GM19395 (cell line): ENCODE measurements around the gene ZDHHC11.
"Not testable (repeated sequence)": the region's sequence is repeated elsewhere in the genome, so short reads cannot be mapped to it uniquely, and the experiment has no call there.

ENCODE experiments used
- ATAC-seq: cut with Tn5 transposase; IDR thresholded peaks from one replicate; pipeline ENCODE4 v1.9.1; 2021; ENCODE audit warnings: mild to moderate bottlenecking, moderate library complexity; ENCODE audit not compliant: unreplicated experiment

ZDHHC11 gene

DNA sequence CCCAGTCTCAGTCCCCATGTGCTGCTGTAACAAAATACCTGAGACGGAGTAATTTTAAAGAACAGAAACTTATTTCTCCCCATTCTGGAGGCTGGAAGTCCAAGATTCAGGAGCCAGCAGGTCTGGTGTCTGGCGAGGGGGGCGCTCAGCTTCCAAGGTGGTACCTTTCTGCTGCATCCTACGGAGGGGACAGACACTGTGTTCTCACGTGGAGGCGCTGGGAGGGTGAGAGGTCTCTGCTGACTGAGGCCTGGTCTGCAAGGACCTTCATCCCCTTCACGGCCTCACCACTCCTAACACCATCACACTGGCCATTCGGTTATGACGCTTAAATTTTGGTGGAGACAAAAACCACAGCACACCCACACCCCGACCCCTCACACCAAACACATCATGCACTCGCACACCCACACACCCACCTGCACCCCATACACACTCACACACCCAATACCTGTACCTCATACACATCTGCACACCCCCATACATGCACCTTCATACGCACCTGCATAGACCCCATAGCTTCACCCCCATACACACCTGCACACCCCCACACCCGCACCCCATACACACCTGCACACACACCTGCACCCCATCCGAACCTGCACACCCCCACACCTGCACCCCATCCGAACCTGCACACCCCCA is 9.8 kb upstream of the ZDHHC11 start:
- ATAC-seq, result no peak

- ATAC-seq, result no peak
These were observed 9.1 kb upstream of the ZDHHC11 start for GRCh38 chr5:859798-860296.

GRCh38 chr5:859391-859790 is 8.6 kb upstream of the ZDHHC11 start:
- ATAC-seq, result no peak

GRCh38 chr5:858726-859125 is 7.9 kb upstream of the ZDHHC11 start:
- no peak for ATAC-seq

DNA sequence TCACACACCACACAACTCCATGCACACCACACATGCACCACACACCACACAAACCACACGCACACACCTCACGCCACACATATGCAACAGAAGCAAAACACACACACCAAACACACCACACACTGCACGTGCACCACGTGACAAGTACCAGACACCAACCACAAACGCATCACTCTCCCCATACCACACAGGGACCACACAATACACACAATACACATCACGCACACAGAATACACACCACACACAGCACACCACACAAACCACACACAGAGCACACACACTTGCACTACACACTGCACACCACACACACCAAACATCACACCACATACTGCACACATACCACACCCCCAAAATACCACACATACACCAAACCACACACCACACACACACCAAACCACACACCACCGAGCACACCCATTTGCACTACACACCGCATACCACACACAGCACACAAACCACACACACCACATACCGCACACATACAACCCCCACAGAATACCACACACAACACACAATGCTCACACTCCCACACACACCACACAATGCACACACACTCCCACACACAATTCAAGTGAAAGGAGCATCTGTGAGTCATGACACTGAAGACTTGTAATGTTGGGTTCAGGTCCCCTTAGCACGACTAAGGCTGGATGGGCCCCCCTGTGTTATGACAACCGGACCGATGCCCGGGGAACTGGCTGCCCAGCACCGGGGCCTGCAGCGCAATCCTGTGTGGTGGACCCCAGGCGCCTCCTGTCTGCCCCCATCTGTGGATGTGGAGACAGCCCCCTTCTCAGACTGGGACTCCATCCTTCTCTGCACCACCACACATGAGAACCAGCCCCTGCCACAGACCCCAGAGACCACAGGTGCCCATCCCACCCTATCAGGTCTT is 6.0 kb upstream of the ZDHHC11 start:
- ATAC-seq, result no peak

GRCh38 chr5:855771-856530 is 5.2 kb upstream of the ZDHHC11 start:
- no peak for ATAC-seq

GRCh38 chr5:854966-855743 is 4.4 kb upstream of the ZDHHC11 start:
- no peak for ATAC-seq

GRCh38 chr5:854217-854616 is 3.4 kb upstream of the ZDHHC11 start:
- no peak for ATAC-seq

- not testable (repeated sequence) for ATAC-seq
These were observed 2.8 kb upstream of the ZDHHC11 start for GRCh38 chr5:853416-854090.

GRCh38 chr5:852431-853401 is 1.9 kb upstream of the ZDHHC11 start:
- no peak for ATAC-seq

- ATAC-seq, result no peak
These were observed 1.2 kb upstream of the ZDHHC11 start for GRCh38 chr5:852018-852417.

- ATAC-seq, result no peak
These were observed 767 bp upstream of the ZDHHC11 start for GRCh38 chr5:851553-851952.

- no peak for ATAC-seq
These were observed 290 bp upstream of the ZDHHC11 start for GRCh38 chr5:851076-851475.

DNA sequence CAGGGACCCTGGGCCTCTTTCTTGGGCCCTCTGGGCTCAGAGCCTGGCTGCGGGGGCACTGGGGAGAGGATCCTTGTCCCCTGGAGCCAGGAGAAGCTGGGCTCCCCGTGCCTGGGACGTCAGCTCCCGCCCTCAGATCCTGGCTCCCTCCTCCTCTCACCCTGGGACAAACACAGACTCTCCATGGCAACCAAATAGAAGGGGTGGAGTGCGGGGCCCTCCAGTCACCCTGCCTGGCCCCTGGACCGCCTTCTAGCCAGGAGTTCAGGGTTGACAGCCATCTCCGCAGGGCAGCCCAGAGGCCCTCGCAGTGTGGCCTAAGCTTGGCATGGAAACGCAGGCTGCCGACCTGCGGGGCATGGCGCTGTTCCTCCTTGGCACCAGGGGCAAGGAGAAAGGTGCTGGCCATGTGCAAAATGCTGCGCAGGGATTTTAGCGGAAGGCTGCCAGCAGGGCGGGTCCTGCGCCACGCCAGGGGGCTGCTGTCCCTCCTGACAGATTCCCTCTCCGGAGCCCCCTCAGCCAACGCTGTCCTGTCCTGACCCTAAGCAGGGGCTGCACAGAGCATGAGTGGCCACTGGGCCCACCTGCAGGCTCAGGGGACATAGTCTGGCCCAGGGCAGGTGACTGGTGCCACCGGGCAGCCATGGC is 1.0 kb downstream of the ZDHHC11 start:
- no peak for ATAC-seq

- no peak for ATAC-seq
These were observed 2.1 kb downstream of the ZDHHC11 start for GRCh38 chr5:848671-849111.

GRCh38 chr5:847736-848135 is 3.0 kb downstream of the ZDHHC11 start:
- not testable (repeated sequence) for ATAC-seq

GRCh38 chr5:847212-847611 is 3.6 kb downstream of the ZDHHC11 start:
- not testable (repeated sequence) for ATAC-seq

- ATAC-seq, result not testable (repeated sequence)
These were observed 4.1 kb downstream of the ZDHHC11 start for GRCh38 chr5:846602-847091.
